NCI-H1694 (cell line): ENCODE data around the gene EXOSC1.
"Not testable (repeated sequence)": the region's sequence is repeated elsewhere in the genome, so short reads cannot be mapped to it uniquely, and the experiment has no call there.

Experiments used
- DNase-seq: peaks from one replicate; lab custom pipeline; 2025; lab: John Stamatoyannopoulos, UW

EXOSC1 gene

DNA sequence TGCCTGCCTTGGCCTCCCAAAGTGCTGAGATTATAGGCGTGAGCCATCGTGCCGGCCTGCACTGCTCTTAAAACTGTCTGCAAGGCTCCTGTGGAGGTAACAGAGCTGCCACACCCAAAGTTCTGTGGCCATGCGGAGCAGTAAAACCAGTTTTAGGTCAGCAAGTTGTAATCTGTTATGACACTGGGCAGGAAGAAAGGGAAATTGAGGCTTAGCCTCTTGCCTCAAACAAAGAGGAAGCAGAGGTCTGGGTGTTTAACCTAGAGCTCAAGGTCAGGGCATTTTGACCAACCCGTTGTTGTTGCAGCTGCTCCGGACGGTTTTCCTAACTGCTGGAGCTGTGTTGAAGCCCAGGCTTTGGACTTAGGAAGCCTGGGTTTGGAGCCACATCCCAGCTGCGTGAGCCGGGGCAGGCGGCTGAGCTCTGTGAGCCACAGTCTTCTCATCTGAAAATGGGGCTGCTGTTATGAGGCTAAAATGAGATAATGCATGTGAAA lies 37.3 kb downstream of the EXOSC1 start:
- no peak for DNase-seq

DNA sequence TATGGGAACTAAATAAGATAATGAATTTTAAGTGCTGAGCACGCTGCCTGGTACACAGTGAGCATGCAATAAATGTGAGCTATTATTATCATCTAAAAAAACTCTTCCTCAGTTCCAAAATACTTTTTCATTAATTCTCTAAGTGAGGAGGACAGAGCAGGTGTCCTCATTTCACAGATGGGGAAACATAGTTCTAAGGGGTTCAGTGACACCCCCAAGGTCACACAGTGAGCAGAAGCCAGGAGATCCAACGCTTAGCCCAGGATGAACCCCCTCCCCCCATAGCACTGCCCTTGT lies 37.9 kb downstream of the EXOSC1 start:
- no peak for DNase-seq

DNA sequence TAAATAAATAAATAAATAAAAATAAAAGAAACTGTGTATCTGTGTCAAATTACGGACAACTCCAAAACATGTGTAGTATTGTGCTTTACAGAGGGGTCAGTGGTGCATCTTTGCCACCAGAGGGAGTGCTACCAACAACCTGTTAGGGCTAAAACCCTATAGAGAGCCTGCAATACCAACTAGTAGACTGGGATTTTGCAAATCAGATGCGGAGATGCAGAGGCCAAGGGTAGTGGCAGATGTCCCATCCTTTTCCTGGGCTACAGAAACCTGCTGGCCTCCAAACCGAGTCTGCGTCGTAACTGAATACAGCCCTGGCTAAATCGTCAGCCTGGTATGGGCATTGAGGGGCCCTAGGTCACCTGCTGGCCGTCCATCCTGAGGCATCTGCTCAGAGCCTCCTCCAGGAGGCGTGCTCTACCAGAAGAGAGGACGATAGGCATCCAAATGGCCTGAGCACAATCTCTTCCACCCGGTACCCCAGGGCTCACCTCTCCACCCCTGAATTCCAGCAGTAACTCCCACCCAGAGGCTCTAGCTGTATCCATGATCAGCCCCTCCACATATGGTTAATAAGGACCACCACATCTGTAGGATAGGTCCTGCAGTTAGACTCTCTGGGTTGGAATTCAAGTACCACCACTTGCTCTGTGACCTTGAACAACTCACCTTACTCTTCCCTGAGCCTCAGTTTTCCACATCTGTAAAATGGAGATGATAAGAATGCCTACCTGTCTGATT lies 38.4 kb downstream of the EXOSC1 start:
- peak; percentile 62 for DNase-seq

DNA sequence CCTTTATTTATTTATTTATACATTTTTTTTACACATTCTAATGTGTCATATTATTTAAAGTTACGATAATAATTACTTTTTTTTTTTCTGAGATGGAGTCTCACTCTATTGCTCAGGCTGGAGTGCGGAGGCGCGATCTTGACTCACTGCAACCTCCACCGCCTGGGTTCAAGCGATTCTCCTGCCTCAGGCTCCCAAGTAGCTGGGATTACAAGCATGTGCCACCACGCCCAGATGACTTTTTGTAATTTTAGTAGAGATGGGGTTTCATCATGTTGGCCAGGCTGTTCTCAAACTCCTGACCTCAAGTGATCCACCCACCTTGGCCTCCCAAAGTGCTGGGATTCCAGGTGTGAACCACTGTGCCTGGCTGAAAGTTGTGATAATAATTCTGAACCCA lies 39.3 kb downstream of the EXOSC1 start:
- DNase-seq: not testable (repeated sequence)

DNA sequence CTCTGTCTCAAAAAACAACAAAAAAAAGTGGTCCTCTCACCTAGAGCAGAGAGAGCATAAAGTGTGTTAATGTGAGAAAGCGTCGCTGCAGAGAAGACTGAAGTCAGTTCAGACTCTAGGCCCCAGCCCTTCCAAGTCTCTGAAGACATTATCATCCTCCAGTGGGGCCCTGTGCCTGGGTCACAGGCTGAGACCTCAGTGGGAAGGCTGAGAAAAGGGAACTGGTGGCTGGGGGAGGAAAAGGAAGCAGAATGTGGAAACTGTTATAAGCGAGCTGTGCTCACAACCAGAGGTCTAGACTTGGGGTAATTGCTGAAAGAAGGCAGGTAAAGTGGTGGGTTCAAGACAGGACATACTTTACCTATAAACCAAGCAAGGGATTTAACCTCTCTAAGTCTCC lies 39.7 kb downstream of the EXOSC1 start:
- DNase-seq: no peak

DNA sequence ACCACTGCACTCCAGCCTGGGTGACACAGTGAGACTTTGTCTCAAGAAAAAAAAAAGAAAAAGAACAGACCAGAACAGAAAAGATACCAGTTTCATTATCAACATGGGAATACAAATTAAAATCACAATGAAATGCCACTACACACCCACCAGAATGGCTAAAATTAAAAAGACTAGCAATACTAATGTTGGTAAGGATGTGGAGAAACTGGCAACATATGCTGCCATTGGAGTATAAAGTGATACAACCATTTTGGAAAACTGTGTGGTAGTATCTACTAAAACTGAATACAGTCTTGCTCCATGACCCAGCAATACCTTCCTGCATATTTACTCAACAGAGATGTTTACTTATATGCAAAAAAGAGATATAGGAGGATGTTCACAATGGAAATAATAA lies 41.8 kb downstream of the EXOSC1 start:
- no peak for DNase-seq

DNA sequence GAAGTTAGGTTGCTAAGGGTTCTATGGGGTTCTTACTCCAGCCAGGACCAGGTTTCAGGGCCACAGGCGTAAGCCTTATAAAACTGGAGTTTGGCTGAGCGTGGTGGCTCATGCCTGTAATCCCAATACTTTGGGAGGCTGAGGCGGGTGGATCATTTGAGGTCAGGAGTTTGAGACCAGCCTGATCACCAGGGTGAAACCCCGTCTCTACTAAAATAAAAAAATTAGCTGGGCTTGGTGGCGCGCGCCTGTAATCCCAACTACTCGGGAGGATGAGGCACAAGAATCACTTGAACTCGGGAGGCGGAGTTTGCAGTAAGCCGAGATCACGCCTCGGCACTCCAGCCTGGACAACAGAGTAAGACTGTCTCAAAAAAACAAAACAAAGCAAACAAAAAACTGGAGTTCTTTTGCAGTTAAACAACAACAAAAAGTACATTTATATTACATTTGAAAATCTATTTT lies 44.3 kb downstream of the EXOSC1 start:
- DNase-seq: no peak

DNA sequence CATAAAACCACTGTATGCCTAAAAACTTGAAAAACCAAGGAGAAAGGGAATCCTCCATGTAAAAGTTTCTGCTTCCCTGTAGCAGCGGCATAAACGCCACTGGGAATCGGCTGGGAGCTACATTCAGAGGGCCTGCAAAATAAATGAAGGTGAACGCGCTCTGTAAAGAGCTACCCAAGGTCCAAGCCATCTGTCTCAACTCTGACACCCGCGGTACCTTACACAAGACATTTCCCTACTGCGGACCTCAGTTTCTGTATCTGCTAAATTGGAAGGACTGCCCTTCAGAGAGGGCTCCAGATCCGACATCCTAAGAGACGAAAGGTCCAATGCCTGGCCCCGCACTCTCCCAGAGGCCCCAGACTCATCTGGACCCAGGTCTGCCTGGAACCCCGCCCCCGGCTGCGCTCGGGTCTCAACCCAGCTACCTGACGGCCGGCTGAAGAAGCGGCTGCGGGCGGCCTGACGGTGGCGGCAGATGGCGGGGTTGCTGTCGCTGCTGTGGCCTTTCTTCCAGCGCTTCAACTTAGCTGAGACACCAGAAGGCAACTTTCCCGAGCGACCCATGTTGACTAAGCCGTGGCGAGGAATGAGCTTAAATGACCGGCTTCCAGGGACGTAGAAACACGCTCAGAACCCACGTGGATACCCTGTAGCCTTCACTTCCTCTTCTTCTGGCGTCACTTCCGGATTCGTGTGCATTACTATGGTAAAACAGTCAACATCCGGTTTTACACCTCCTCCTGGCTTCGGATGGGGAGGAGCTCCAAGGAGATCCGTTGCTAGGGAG lies 44.9 kb downstream of the EXOSC1 start, which contains the start of gene RRP12:
Gene RRP12 (minus strand): TSS at position 676 of the 790 bp plus-strand sequence. CDS start 109 bp downstream, at position 567.
- DNase-seq: peak; percentile 95

DNA sequence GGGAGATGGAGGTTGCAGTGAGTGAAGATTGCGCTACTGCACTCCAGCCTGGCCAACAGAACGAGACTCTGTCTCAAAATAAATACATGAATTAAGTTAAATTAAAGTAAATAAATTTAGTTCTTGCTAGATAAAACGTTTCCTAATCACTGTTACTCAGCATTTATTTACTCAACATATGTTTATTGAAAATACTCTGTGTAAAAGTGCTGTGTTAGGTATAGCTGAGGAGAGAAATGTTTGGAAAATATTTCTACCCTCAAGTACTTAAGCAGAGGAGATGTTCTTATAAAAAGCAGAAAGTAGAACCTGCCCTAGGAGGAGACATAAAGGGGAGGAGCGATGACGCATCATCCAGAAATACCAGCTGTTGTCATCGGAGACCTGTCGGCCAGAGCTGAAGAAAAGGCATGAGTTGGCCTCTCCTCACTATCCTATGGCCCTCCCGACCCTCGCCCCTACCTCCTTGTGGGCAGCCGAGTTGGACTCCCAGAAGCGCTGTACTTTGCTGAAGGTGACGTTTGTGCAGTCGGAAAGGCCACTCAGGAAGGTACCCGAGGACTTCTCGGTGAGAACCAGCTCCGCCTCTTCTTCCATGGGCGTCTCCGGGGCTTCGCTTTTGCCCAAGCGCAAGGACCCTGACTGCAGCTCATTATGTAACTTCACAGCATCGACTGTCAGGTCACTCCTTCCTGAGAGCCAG lies 45.8 kb downstream of the EXOSC1 start:
- peak; percentile 11 for DNase-seq

DNA sequence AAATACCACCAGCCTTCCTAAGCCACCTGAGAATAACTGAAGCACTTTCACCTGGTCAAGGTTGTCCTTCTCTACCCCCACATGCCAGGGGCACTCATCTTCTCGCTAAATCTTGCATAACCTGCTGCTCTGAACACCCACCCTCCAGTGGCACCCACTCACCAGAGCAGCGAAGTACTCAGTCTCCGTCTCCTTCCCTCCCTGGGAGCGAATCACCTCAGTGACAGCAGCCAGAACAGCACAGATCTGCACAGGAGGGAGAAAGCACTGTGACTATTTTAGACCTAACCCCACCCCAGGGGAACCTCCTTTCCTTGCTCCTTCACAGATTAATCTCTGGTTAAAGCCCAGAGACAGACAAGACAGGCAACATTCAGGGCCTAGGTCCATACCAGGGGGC lies 49.8 kb downstream of the EXOSC1 start:
- no peak for DNase-seq

DNA sequence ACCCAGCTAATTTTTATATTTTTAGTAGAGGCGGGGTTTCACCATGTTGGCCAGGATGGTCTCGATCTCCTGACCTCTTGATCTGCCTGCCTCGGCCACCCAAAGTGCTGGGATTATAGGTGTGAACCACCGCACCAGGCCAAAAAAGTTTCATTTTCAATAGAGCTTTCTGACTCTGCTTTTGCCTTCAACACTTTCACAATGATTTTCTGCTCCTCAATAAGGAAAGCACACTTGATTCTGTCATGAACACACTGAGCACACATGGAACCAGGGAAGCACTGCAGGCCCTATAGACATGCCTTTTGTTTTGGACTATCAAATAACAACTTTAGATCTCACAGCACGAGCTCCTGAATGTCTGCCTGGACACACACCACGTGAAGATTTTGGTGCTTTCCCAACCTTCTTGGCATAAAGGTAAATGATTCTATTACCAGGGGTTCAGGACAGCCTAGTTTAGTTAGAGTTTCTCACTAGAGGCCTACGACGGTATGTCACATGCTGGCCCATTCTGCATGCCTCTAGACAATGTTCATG lies 52.7 kb downstream of the EXOSC1 start:
- no peak for DNase-seq

DNA sequence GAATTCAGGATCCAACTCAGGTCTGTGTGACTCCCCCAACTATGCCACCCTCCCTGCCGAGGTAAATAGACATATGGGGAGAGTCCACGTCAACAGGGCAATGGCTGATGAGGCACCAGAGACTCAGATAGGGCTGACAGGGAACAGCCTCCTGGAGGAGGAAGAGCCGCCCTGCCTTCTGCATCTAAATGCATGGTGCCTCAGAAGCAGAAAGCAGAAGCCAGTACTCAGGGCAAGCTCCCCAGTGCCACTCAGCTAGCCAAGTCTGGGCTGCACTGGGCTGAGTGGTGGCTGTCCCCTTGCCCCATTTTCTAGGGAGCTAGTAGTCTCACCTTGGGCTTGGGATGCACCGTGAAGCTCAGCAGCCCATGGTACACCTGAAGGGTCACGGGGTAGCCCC lies 55.7 kb downstream of the EXOSC1 start:
- DNase-seq: no peak

DNA sequence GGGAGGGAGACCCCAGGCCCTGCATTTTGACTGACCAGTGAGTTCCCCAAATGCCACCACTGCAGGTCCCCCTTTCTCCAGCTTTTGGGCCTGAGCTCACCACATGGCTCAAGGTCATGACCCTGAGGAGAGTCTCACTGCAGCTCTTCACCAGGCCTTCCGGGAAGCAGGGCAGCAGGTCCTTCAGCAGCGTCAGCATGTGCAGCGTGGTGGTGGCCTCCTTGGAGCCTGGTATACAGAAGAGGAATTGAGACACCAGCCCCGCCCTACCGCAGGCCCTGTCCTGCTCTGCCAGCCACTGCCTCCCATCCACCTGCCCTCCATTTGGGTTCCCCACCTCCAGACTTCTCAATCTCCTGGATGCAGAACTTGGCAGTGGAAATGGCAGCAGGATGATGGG lies 57.7 kb downstream of the EXOSC1 start:
- no peak for DNase-seq
